Tibial nerve (tissue), 4 donors: Measurements from ENCODE around the gene CYTH4.

Experiments
- EP300 ChIP-seq, 2 donors: sonication (generic); formaldehyde crosslinking; IDR thresholded peaks; one replicate each; pipeline ENCODE4 v1.6.1; 2017; ENCODE audit warnings: antibody characterized with exemption in 2 of 2, mild to moderate bottlenecking in 1 of 2
- POLR2A ChIP-seq, 2 donors: fragments of 450-650 bp; IDR thresholded peaks; one replicate each; pipeline ENCODE4 v1.6.1; 2017; ENCODE audit warnings: antibody characterized with exemption in 2 of 2, mild to moderate bottlenecking in 2 of 2, moderate library complexity in 2 of 2
- TF ChIP-seq, protein P1 (sequence below), 5 experiments: fragments of 200-600 bp in 3 of 5; fragments of 450-650 bp in 2 of 5; sonication (generic) in 3 of 5; IDR thresholded peaks; one replicate each; pipeline ENCODE4 v1.5.1; 2016 to 2019; ENCODE audit warnings: antibody characterized with exemption in 5 of 5, mild to moderate bottlenecking in 3 of 5, moderate library complexity in 2 of 5

DNA sequence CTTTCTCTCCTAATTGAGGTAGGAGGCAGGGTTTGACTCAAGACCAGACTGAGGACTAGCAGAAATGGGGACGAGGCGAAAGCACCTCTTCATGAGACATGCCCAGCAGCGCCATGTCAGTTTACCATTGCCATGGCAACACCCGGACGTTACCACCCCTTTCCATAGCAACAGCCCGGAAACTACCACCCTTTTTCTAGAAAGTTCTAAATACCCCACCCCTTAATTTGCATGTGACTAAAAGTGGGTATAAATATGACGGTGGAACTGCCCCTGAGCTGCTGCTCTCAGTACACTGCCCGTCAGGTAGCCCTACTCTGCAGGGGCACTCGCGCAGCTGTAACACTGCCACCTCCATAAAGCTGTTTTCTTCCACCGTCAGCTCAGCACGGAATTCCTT lies 32.3 kb upstream of the CYTH4 start:
- TF ChIP-seq, protein P1, sequence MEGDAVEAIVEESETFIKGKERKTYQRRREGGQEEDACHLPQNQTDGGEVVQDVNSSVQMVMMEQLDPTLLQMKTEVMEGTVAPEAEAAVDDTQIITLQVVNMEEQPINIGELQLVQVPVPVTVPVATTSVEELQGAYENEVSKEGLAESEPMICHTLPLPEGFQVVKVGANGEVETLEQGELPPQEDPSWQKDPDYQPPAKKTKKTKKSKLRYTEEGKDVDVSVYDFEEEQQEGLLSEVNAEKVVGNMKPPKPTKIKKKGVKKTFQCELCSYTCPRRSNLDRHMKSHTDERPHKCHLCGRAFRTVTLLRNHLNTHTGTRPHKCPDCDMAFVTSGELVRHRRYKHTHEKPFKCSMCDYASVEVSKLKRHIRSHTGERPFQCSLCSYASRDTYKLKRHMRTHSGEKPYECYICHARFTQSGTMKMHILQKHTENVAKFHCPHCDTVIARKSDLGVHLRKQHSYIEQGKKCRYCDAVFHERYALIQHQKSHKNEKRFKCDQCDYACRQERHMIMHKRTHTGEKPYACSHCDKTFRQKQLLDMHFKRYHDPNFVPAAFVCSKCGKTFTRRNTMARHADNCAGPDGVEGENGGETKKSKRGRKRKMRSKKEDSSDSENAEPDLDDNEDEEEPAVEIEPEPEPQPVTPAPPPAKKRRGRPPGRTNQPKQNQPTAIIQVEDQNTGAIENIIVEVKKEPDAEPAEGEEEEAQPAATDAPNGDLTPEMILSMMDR (IDR thresholded peaks at IDR 0.05) = no peak
- TF ChIP-seq POLR2A (IDR thresholded peaks at IDR 0.05) (no peak), EP300 (IDR thresholded peaks at IDR 0.05) (no peak)
